NCI-H128 (cell line): Measurements from ENCODE around the gene PRIM2.
"Not testable (repeated sequence)": the region's sequence is repeated elsewhere in the genome, so short reads cannot be mapped to it uniquely, and the experiment has no call there.

ENCODE experiments used
- DNase-seq: peaks from one replicate; lab custom pipeline; 2025; ENCODE audit not compliant: unreplicated experiment; lab: John Stamatoyannopoulos, UW

The PRIM2 gene

DNA sequence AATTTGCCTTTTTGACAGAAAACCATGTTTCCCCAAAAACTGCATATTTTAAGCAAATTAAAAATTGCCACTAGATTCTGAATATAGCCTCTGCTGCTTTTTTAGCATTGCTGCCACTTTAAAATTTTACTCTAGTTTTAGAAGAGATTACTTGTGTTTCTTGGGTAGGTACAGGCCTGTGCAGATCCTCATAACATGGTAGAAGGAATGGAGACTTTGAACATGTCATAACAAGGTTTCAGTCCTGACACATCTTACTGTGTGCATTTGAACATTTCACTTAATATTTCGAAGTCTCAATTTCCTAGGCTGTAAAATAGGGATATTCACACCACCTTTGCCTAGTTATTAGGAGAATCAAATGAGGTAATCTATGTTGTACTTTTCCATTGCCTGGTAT lies 259.6 kb downstream of the PRIM2 start:
- not testable (repeated sequence) for DNase-seq

DNA sequence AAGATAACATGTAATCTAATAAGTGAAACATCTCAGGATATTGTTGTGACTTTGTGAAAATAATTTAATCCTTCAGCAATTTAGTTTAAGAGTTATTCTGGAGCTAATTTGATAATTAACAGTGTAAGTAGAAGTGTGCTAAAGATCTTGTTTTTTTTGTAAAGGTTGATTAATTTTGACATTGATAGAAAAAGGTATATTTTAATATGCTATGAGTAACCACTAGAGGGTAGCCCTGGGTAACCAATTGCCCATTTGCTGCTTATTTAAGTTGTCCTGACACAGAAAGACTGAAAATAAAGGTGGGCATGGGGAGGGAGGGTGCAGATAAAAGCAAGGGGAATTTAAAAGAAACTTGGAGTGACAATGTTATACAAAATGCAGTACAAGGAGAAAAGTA lies 262.1 kb downstream of the PRIM2 start:
- DNase-seq = not testable (repeated sequence)

DNA sequence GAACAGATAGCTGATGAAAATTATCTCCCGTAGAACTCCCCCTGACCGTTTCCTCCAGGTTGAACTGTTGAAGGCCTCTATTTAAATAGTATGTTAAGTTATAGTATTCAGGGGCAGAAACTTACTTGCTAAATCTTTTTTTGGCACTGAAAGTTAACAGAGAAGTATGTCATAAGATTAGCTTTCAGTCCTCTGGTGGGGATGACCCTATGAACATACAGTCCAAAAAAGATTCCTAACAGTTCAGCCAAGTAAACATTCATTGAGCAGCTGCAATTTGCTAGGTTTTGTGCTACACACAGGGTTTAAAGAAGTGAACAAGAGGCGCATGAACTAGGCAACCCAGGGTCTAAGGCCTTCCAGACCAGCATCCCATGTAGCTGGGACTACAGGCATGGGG lies 264.2 kb downstream of the PRIM2 start:
- not testable (repeated sequence) for DNase-seq

DNA sequence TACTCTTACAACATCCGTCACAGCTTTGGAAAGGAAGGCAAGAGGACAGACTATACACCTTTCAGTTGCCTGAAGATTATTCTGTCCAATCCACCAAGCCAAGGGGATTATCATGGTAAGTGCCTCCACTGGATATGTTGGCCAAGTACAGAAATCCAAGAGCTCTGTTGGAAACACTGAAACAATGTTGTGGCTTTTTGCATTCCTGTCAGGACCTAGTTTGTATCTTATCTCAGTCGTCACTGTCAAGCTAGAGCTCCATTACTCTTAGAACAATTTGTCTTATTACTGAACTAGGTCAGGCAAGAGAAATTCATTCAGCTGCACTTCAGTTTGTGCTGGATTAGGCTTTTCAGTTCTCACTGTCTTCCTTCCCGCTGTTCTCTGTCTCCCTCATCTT lies 283.7 kb downstream of the PRIM2 start:
- not testable (repeated sequence) for DNase-seq

DNA sequence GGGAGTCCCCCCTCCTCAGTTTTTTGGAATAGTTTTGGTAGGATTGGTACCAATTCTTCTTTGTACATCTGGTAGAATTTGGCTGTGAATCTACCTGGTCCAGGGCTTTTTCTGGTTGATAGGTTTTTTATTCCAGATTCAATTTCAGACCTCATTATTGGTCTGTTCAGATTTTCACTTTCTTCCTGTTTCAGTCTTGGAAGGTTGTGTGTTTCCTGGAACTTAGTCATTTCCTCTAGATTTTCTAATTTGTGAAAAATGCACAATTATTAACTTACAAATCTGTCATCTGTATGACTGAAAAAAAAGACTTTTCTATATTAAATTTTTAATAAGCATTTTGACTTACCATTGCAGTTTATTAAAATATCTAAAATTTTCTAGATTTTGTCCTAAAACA lies 287.9 kb downstream of the PRIM2 start:
- DNase-seq = not testable (repeated sequence)

DNA sequence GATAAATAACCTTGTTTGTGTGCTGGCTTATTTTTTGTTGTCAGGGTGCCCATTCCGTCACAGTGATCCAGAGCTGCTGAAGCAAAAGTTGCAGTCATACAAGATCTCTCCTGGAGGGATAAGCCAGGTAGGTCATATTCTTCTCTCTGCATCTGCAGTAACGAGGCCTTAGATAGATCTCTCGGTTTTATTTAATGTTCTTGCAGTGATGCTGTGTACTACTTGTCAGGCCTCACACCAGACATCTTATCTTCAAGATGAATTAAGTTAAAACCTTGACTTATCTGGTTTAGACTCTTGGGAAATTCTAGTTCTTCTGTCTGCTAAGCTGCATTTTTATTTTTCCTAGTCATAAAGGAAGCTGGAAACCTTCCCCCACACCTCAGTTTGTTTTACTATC lies 288.9 kb downstream of the PRIM2 start:
- DNase-seq = not testable (repeated sequence)

DNA sequence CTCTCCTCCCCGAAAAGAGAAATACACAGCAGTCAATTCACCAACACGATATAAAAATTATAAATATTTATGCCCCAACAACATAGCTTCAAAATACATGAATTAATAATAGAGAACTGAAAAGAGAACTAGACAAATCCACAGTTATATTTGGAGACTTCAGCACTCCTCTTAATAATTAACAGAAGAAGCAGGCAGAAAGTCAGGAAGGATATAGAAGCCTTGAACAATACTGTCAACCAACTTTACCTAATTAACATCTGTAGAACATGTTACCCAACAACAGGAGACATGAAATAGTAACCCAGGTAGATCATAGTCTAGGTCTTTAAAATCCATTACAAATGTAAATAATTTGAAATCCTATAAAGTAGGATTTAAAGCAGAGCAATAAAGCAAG lies 293.2 kb downstream of the PRIM2 start:
- DNase-seq = not testable (repeated sequence)

DNA sequence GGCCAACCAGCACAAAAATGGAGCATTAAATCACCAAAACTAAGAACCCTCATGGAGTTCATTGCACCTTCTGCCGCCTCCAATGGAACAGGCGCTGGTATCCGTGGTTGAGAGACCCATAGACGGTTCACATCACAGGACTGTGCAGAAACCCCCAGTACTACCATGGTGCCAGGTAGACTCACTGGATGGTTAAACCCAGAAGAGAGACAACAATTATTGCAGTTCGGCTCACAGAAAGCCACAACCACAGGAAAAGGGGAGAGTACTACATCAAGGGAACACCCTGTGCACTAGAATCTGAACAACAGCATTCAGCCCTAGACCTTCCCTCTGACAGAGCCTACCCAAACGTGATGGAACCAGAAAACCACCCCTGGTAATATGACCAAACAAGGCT lies 301.5 kb downstream of the PRIM2 start:
- DNase-seq = not testable (repeated sequence)

DNA sequence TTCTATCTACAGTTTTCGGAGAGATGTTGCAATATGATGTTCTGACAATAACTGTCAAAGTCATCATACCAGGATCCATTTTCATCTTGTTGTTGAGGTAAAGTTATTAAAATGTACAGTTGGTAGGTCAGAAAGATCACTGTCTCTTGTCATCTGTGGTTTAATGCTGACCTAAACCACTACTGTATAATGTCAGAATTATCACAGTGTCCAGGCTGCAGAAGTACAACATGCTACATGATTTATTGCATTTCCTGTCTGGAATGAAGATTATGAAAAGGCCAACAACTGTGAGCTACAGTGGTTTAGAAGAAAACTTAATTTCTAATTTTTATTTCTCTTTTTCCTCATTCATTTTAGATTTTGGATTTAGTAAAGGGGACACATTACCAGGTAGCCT lies 314.3 kb downstream of the PRIM2 start:
- DNase-seq = not testable (repeated sequence)

DNA sequence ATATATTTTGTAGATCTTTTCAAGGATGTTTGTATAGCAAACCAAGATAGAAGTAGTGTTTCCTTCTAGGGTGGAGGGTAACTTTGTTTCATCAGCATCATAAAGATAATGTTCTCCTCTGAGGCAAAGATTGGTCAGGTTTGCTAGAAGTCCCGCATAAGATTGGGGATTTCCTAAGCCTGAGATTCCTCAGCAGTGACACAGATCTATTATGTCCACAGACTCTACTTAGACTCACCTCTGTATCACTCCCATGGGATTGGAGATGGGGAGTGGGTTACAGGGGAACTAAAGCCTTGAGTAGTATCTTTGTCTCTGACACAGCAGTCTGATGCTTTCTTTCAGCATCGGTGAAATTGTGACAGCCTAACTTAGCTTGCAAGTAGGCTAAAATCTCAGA lies 341.1 kb downstream of the PRIM2 start:
- DNase-seq = not testable (repeated sequence)

DNA sequence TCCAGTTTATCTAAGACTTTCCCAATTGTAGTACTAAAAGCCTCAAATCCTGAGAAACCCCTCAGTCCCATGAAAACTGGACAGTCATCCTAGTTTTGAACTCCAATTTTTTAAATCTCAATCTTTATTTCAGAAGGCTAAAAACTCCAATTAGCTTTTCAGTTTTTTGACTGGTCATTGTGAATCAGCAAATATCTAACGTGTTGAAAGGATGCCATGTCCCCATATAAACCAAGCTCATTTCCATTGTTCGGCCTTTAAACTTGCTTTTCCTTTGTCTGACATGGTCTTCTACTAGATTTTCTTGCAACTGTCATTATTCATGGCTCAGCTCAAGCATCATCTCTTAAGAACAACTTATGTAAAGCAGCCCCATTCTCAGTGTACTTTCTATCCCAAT lies 342.4 kb downstream of the PRIM2 start:
- DNase-seq = not testable (repeated sequence)

DNA sequence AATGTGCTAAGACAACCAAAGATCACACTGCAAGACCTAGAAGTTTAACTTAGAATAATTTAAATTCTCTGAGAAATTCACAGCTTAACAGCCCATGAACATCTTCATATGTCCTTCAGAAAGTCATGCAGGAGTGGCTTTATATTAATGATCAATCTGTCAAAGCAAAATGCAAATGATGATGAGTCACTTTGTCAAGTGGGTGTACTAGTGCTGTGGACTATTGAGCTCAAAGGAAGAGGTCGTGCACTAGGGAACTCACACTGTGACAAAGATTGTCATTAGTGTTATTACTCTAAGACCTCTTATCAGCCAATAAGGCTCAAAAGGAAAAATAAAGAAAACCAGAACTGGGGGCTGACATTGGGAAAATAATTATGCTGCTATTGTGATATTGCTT lies 343.5 kb downstream of the PRIM2 start:
- DNase-seq = not testable (repeated sequence)

DNA sequence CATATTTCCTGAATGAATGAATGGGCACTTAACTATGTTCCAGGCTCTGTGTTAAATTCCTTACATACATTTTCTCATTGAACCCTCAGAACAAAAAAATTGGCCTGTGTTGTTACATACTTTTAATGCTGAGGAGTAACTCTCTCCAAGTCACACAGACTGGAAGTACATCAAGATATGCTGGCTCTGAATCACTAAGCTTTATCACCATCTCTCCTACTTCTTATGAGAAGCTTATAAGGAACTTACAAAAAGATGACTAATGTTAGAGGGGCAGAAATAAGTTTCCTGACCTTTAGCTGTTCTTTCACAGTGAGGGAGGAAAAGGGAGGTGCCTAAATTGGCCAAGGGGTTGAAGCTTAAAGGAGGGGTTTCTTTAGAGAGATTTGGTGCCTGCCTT lies 350.7 kb downstream of the PRIM2 start:
- not testable (repeated sequence) for DNase-seq

DNA sequence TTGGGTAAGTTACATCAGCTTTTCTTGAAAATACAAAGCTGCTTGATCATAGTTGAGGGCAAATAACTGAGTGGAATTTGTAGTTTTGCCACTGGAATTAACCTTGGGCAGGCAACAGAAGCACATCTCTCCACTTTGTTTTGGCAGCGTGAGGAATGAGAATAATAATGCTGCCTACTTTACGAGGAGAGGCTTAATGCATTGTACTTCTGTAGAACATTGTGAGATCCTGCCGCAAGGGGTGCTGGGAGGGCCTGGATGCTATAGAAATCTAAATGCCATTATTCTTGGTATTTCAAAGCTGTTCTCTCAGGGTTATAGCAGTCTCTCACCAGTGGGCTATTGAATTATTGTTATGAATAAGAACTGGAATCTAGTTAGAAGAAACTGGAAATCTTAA lies 353.8 kb downstream of the PRIM2 start:
- not testable (repeated sequence) for DNase-seq

DNA sequence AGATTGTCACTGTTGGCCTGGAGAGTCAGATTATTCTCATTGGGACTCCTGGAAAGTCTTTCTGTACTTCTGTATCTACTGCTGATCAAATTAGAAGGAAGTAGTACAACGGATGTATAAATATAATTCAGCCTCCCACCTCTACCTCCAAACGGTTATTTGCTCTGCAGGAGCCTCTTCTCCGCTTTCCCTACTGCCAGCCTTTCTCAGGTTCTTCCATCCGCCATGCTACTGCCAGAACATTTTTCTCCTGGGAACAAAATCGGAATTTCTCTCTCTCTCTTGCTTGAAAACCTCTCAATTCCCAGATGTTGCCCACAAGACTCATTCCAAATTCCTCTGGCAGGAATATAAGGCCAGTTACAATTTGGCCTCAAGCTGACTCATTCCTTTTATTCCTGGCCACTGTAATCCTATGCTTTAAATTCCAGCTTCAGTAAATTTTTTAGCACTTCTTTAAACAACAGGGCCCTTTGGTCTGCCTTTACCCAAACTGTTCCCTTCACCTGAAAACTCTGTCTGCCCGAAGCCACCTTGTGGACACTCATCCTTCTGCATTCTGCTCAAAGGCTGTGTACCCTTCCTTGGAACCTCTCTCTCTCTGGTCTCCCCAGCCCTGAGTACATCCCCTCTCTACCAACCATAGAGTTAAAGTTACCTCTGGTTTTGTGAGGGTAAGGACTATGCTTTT lies 354.7 kb downstream of the PRIM2 start:
- DNase-seq = not testable (repeated sequence)

DNA sequence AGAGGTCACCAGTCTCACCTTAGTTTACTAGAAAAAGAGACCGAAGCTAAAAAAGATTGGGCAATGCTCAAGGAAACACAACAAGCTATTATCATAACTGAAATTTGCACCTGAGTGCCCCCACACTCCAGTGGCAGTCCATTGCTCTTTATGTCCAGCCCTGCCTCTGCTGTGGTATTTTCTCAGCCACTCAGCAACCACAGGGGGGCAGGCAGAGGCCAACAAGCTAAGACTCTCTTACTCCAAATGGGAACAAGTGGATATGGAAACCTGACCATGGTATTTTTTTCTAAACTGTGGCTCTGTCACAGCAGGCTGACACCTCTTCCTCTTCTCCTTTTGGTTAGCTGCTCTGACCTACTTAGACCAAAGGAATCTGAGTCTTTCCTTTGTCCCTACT lies 355.9 kb downstream of the PRIM2 start:
- DNase-seq = not testable (repeated sequence)

DNA sequence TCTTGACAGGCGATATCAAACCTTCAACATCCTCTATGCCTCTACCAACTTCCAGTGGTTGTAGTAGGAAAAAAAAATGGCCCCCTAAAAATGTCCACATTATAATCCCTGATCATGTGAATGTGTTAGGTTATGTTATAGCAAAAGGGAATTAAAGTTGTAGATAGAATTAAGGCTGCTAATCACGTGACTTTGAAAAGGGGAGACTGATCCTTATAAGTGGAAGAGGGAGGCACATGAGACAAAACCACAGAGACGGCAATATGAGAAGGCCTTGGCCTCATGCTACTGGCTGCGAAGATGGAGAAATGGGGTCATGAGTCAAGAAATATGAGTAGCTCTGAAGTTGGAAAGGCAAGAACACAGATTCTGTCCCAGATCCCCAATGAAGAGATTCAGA lies 358.0 kb downstream of the PRIM2 start:
- DNase-seq = not testable (repeated sequence)

DNA sequence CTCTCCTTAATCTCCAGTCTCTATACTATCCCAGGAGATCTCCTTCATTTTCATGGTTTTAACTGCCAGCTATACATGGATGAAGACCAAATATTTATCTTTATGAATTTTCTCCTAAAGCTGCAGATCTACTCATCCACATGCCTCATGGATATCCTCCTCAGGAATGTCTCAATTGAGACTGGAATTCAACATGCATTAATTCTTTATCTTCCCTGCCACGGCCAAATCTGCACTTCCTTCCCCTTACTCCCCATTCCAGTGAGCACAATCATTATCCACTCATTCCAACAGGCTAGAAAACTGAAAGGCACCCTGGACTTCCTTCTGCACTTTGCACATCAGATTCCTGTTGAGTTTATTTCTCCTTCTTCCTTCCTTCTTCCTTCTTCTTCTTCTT lies 379.0 kb downstream of the PRIM2 start:
- not testable (repeated sequence) for DNase-seq
